Measurements from ENCODE around the gene AGBL4.
A peak's percentile ranks its signal among the peaks of the same experiment; 100 is the strongest.

The AGBL4 gene

GRCh38 chr1:49298304-49298703 is 725.5 kb downstream of the AGBL4 start:
- no peak for DNase-seq

- DNase-seq: no peak
Measured at GRCh38 chr1:49297783-49298182, 726.0 kb downstream of the AGBL4 start.

- no peak for DNase-seq
Measured at GRCh38 chr1:49294539-49294938, 729.2 kb downstream of the AGBL4 start.

DNA sequence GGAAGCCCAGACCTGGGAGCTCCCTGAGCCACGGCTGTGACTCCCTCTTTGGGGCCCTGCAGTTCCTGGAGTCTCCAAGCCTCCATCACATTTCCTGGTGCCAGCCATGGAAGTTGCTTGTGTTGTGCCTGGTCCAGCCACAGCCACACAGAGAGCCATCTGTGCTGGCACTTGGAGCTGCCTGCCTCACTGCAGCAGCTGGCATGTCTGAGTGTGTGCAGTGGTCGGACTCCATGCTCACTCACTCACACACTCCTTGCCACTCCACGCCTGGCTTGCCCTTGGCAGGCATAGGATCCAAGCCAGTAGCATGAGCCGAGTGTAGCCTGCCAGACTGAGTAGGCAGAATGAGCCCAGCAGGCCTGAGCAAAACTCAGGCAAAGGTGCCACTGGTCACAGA is 730.7 kb downstream of the AGBL4 start:
- no peak for DNase-seq

- peak; percentile 35 for DNase-seq
Measured at GRCh38 chr1:49257211-49258049, 766.3 kb downstream of the AGBL4 start.

- no peak for DNase-seq
Measured at GRCh38 chr1:49252917-49253316, 770.8 kb downstream of the AGBL4 start.

DNA sequence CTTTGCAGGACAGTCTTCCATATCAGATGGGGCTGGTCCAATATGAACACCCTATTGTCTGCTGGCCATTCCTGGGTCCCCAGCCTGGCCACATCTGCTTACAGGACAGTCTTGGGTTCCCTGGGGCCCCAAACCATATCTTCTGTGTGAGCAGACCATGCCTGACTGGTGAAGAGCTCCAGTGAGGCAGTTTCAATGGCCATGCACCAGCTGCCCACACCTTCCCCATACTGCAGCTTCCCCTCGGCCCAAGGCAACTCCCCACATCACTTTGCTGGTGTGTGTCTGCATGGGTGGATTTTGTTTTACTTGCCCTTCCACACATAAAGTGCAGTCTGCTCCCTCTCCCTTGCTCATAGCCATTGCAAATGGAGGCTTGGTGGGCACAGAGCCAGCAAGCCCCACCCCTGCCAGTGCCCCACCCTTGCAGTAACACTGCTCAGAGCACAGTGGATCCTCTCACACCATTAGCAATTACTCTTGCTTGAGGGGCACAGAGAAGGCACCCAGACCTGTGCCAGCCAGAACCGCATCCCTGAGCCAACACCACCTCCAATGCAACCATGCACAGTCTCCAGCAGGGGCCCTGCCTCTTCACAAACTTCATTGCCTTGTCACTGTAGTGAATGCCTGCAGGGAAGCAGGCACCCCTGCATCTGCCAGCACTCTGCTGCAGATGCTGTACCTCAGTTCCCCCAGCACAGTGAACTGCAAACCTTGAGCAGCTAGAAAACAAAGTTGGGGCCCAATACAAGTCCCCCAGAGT is 772.6 kb downstream of the AGBL4 start:
- no peak for DNase-seq

DNA sequence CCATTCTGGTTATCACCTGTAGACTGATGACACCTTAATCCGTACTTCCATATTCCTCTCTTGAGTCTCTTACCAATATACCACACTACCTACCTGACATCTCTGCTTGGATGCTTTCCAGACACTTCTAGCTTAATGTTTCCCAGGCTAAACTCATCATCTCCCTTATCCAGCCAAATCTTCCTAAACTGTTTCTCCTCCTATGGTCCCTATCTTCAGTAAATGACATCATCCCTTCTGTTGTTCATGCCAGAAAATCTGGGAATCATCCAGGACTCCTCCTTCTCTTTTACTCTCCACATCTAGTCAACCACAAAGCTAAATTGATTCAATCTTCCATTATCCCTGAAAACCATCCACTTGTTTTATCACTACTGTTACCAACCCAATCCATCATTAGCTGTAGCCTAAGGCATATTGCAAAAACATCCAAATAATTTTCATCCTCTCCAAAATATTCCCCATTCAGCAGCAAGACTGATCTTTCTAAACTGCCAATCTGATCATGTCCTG is 783.0 kb downstream of the AGBL4 start:
- no peak for DNase-seq

DNA sequence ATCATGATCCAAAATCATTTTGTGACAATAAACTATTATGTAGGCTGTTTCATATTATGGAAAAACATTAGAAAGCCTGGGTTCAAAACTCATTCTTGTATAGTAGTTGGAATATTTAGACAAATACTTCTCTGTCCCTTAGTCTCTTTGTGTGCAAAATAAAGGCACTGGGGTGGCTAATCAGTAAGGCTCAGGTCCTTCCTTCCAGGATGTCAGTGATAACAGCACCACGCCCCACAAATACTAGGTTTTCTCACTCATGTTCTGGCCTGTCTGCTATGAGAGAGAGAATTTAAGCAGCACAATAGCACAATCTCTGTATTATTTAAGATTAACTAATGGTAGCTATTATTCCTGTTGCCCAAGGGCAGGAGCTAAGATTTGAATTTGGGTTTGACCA is 788.8 kb downstream of the AGBL4 start:
- DNase-seq: no peak

DNA sequence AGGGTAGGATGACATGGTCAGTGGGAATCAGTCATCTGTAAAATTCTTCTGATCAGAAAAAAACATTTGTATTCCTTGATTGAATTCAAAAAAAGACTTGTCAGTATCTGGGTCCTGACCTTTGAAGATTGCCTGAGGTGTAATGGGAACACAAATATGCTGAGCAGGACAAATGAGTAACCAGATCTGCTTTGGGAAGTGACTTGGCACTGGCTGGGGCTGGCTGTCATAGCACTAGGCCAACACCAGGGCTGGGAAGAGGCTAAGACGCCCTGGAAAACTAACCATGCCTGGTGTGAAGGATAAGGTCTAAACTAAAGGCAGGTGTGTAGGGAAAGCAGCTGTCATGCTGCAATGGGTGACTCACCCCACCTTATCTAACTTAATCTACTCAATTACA is 794.2 kb downstream of the AGBL4 start:
- DNase-seq: no peak

- no peak for DNase-seq
Measured at GRCh38 chr1:49226758-49227157, 797.0 kb downstream of the AGBL4 start.

- DNase-seq: no peak
Measured at GRCh38 chr1:49225464-49225863, 798.3 kb downstream of the AGBL4 start.

GRCh38 chr1:49213301-49213700 is 810.5 kb downstream of the AGBL4 start:
- DNase-seq: peak; percentile 55

- no peak for DNase-seq
Measured at GRCh38 chr1:49208712-49209111, 815.0 kb downstream of the AGBL4 start.

- no peak for DNase-seq
Measured at GRCh38 chr1:49204720-49205119, 819.0 kb downstream of the AGBL4 start.

GRCh38 chr1:49200738-49201137 is 823.0 kb downstream of the AGBL4 start:
- DNase-seq: no peak

DNA sequence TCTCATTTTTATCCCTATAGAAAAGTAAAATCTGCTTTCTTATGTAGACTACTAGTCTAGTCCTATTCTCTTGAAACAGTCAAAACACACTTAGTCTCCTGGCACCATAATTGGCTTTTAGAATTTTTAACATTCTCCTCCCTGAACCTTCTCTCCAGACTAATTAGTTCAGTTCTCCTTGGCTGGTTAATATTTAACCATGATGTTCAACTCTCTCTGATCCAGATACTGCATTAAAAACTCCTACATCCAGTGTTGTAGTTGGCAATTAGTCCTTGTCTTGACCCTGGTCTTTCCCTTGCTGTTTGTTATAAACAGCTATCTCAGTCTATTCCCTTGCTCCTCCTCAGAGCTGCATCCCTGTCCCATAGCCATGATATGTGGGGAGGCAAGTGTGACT is 824.2 kb downstream of the AGBL4 start:
- DNase-seq: no peak

- DNase-seq: no peak
Measured at GRCh38 chr1:49197081-49197480, 826.7 kb downstream of the AGBL4 start.

DNA sequence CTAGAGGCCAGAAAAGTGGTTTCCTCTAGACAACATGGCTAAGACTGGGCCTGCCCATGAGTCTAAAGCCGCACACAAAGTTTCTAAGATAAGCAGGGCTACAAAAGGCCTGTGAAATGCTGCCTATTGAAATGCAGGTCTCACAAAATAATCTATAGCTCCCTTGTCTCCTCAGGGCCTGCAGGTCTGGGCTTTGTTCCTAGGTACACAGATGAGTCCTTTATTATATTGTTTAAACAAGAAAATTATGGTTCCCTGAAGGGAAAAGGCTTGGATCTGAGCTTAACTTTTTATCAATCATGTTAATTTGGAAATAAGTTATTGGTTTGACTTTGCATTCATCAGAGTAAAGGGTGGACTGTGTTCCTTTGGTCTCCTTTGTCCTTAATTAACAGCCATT is 833.6 kb downstream of the AGBL4 start:
- DNase-seq: no peak

- DNase-seq: no peak
Measured at GRCh38 chr1:49187056-49187455, 836.7 kb downstream of the AGBL4 start.

GRCh38 chr1:49185450-49185980 is 838.2 kb downstream of the AGBL4 start:
- no peak for DNase-seq

GRCh38 chr1:49183489-49183888 is 840.3 kb downstream of the AGBL4 start:
- DNase-seq: no peak

GRCh38 chr1:49181033-49181432 is 842.7 kb downstream of the AGBL4 start:
- no peak for DNase-seq
